Fibroblast of lung (primary cell): ENCODE results near the gene UHRF1.

ENCODE experiments used
- CTCF ChIP-seq, 2 donors: IDR thresholded peaks in 1 of 2; conservative IDR thresholded peaks in 1 of 2; 1 replicate in 1 of 2; 2 replicates in 1 of 2; pipeline ENCODE4 v1.5.1; 2011 to 2012; ENCODE audit warnings: low read length in 2 of 2, control low read depth in 1 of 2, inconsistent platforms in 1 of 2, low read depth in 1 of 2, mild to moderate bottlenecking in 1 of 2
- EZH2 ChIP-seq: IDR thresholded peaks from 2 replicates; pipeline ENCODE4 v1.5.1; 2012; ENCODE audit warnings: low read length, control low read depth, mild to moderate bottlenecking; ENCODE audit errors: missing control alignments

DNA sequence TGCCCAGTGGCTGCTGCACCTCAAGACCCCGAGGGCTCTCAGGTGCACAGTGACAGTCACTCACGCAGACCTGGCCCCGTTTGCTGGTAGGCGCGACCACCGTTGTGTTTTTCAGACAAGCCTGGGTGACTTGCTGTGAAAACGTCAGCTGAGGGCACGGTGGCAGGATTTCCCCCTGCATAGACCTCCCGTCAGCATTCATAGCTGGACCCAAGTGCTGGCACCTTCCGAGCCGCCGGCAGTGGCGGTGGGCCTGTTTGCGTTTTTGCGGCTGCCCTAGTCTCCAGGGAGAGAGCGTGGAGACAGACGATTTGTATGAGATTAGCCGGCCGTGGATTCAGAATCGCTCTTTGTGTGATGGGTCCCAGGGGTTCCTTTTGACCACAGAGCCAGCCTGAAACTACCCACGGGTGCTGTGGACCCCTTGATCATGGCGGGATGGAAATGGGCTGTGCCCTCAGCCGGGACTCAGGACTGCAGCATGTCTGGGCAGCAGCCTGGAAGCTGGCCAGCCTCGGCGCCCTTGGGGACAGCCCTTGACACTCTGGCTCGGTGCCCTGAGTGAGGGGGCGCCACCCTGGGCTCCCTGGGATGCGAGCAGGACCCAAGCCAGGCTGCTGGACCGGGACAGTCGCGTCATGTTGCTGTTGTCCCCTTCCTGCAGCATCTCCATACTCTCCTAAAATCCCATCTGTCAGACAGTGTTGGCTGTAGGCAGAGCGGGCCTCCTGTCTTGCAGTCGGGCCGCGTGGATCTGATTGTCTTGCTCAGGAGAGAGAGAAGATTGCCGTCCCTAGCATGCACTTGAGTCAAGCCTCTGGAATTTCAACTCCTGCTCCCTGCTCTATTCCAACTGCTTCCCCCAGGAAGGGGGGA, 68.2 kb downstream of the UHRF1 start:
- TF ChIP-seq CTCF (conservative IDR thresholded peaks at IDR 0.05 in 1 of 2, IDR thresholded peaks at IDR 0.05 in 1 of 2; ENCODE audit: low read depth in 1 of 2, low read length in 2 of 2) (no peak), EZH2 (no peak)
